HEK293T (cell line): Measurements from ENCODE around the gene RHOG.

Experiments used
- BHLHE40 ChIP-seq: fragments of 450-650 bp; IDR thresholded peaks from 2 replicates; pipeline ENCODE4 v1.6.1; 2016; ENCODE audit warnings: mild to moderate bottlenecking, moderate library complexity, borderline replicate concordance
- ELF4 ChIP-seq: fragments of 450-650 bp; IDR thresholded peaks from 2 replicates; pipeline ENCODE4 v1.6.1; 2017; ENCODE audit warnings: antibody characterized with exemption
- FOXA1 ChIP-seq: fragments of 450-650 bp; IDR thresholded peaks from 2 replicates; pipeline ENCODE4 v1.6.1; 2016; ENCODE audit warnings: mild to moderate bottlenecking
- FOXK2 ChIP-seq: fragments of 450-650 bp; IDR thresholded peaks from 2 replicates; pipeline ENCODE4 v1.6.1; 2016; ENCODE audit warnings: mild to moderate bottlenecking
- FOXM1 ChIP-seq: fragments of 450-650 bp; IDR thresholded peaks from 2 replicates; pipeline ENCODE4 v1.6.1; 2017; ENCODE audit warnings: mild to moderate bottlenecking, borderline replicate concordance
- HDGF ChIP-seq: fragments of 450-650 bp; IDR thresholded peaks from 2 replicates; pipeline ENCODE4 v1.6.1; 2017; ENCODE audit warnings: antibody characterized with exemption, borderline replicate concordance
- L3MBTL2 ChIP-seq: fragments of 450-650 bp; conservative IDR thresholded peaks from 2 replicates; pipeline ENCODE4 v1.6.1; 2016; ENCODE audit warnings: mild to moderate bottlenecking
- LEF1 ChIP-seq: fragments of 450-650 bp; IDR thresholded peaks from 2 replicates; pipeline ENCODE4 v1.6.1; 2017; ENCODE audit warnings: mild to moderate bottlenecking, borderline replicate concordance
- NFRKB ChIP-seq: fragments of 450-650 bp; IDR thresholded peaks from 2 replicates; pipeline ENCODE4 v1.6.1; 2016; ENCODE audit warnings: mild to moderate bottlenecking, moderate library complexity
- SP1 ChIP-seq: fragments of 450-650 bp; IDR thresholded peaks from 2 replicates; pipeline ENCODE4 v1.6.1; 2017
- SUZ12 ChIP-seq: fragments of 450-650 bp; IDR thresholded peaks from 2 replicates; pipeline ENCODE4 v1.6.1; 2016; ENCODE audit warnings: mild to moderate bottlenecking
- TARDBP ChIP-seq: fragments of 450-650 bp; IDR thresholded peaks from 2 replicates; pipeline ENCODE4 v1.6.1; 2016
- ZNF384 ChIP-seq: fragments of 450-650 bp; IDR thresholded peaks from 2 replicates; pipeline ENCODE4 v1.6.1; 2016
- TF ChIP-seq, protein P1 (sequence below): fragments of 450-650 bp; IDR thresholded peaks from 2 replicates; pipeline ENCODE4 v1.6.1; 2016

GRCh38 chr11:3833449-3833848, 7.3 kb downstream of the RHOG start:
- TF ChIP-seq SP1 (no peak), BHLHE40 (no peak), ELF4 (no peak), ZNF384 (no peak), NFRKB (no peak), HDGF (no peak), FOXK2 (no peak), TARDBP (no peak), SUZ12 (no peak), FOXM1 (no peak), FOXA1 (no peak), LEF1 (no peak), L3MBTL2 (no peak)
- TF ChIP-seq, protein P1, sequence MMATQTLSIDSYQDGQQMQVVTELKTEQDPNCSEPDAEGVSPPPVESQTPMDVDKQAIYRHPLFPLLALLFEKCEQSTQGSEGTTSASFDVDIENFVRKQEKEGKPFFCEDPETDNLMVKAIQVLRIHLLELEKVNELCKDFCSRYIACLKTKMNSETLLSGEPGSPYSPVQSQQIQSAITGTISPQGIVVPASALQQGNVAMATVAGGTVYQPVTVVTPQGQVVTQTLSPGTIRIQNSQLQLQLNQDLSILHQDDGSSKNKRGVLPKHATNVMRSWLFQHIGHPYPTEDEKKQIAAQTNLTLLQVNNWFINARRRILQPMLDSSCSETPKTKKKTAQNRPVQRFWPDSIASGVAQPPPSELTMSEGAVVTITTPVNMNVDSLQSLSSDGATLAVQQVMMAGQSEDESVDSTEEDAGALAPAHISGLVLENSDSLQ: no peak
